ENCODE measurements around the gene ANKRD27.

- TF ChIP-seq CTCF (IDR thresholded peaks at IDR 0.05), result no peak
- no peak for TF ChIP-seq EZH2 (IDR thresholded peaks at IDR 0.05; ENCODE audit: borderline replicate concordance, insufficient read depth, low read depth, low read length, poor library complexity, severe bottlenecking)
Observed at GRCh38 chr19:32669310-32669709, 5.7 kb downstream of the ANKRD27 start.
